GM19099 (cell line): ENCODE results near the gene PANK4.

Experiments
- POLR2A ChIP-seq: IDR thresholded peaks from 3 replicates; pipeline ENCODE4 v1.6.1; 2011; ENCODE audit warnings: low read depth; ENCODE audit not compliant: insufficient read length; ENCODE audit errors: extremely low read depth

PANK4 gene

GRCh38 chr1:2465371-2466269 lies 60.8 kb downstream of the PANK4 start:
- TF ChIP-seq POLR2A, result no peak

GRCh38 chr1:2463396-2463795 lies 63.0 kb downstream of the PANK4 start:
- TF ChIP-seq POLR2A, result no peak

- TF ChIP-seq POLR2A, result no peak
These were observed 63.6 kb downstream of the PANK4 start for GRCh38 chr1:2462819-2463218.

GRCh38 chr1:2460996-2461751 lies 65.2 kb downstream of the PANK4 start:
- no peak for TF ChIP-seq POLR2A

GRCh38 chr1:2460203-2460602 lies 66.2 kb downstream of the PANK4 start:
- TF ChIP-seq POLR2A, result no peak

GRCh38 chr1:2459757-2460156 lies 66.6 kb downstream of the PANK4 start:
- no peak for TF ChIP-seq POLR2A

GRCh38 chr1:2458687-2459086 lies 67.7 kb downstream of the PANK4 start:
- no peak for TF ChIP-seq POLR2A
